ENCODE data around the gene PLXNC1.
A peak's percentile ranks its signal among the peaks of the same experiment; 100 is the strongest.

The PLXNC1 gene

DNA sequence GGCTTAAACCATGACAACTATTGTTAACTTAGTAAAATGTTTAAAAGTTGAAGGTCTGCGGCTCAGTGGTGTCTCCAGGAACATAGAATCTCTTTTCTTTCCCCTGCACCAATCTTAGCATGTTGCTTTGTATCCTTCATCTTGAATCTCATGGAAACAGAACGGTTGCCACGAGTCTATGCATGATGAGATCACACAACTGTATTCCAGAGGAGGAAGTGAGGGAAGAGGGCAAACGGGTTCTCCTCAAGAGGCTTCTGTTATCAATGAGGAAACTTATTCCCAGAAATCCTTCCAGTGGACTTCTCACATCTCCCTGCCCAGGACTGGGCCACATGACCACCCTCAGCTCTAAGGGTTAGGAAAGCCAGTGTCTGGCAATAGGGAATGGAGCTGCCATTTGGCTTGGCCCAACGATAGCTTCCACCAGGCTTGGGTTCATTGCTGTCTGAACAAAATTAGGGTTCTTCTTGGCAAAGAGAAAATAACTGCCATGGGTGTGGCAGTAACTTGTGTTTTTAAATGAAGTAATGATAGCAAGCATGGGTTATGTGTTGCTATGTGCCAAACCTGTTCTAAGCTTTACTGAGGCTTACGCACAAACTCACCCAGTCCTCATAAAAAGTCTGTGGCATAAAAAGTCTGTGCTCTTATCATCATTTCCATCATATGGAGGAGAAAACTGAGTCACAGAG, 17.4 kb downstream of the PLXNC1 start:
- Histone ChIP-seq H3K36me3 (ENCODE audit: insufficient read depth, low read depth, low read length) (no peaks in the 10 kb centered on the region), H3K4me3 (ENCODE audit: low read length) (peak overlapping the region; percentile 16), H3K27me3 (ENCODE audit: insufficient read depth, low read length) (peaks cover 94% of the 10 kb centered on the region), H3K9ac (ENCODE audit: low read depth, low read length) (no peak overlapping the region), H3K4me1 (ENCODE audit: insufficient read depth, low read length) (peaks cover 18% of the 10 kb centered on the region), H3K27ac (ENCODE audit: low read length) (no peak overlapping the region), H3K9me3 (ENCODE audit: insufficient read depth, low read depth, low read length) (no peaks in the 10 kb centered on the region)

DNA sequence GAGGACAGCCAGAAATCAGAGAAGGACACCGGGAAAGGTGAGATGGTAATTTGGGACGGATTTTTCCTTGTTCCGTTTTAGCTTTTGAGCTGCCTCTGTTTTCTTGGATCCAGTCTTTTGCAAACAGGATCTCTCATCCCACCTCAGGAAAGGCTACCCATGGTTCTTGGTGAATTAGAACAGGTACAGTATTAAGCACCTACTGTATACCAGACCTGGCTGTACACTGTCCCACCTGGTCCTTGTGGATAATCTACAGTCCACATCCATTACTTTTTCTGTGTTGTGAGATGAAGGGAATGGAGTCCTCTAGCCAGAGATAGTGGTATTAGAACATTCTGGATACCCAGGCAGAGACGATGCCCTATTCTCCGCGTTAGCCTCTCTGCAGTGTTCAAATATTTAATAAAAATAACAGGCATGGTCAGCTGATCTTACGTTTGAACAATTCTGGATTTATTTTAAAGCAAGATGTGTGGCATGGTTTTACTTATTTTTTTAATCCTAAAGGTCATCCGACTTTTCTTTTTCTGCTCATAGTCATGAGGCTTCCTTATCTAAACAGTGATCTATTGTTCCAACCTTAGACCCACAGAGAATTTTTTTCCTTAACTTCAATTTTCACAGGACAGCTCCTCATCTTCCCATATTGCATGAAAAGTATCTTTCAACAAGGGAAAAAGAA, 18.8 kb downstream of the PLXNC1 start:
- H3K4me3 ChIP-seq (ENCODE audit: low read length) = no peak overlapping the region
- peaks cover 18% of the 10 kb centered on the region for H3K4me1 ChIP-seq (ENCODE audit: insufficient read depth, low read length)
- no peak overlapping the region for H3K9ac ChIP-seq (ENCODE audit: low read depth, low read length)
- H3K27ac ChIP-seq (ENCODE audit: low read length) = no peak overlapping the region
- no peaks in the 10 kb centered on the region for H3K9me3 ChIP-seq (ENCODE audit: insufficient read depth, low read depth, low read length)
- no peaks in the 10 kb centered on the region for H3K36me3 ChIP-seq (ENCODE audit: insufficient read depth, low read depth, low read length)
- H3K27me3 ChIP-seq (ENCODE audit: insufficient read depth, low read length) = peaks cover 97% of the 10 kb centered on the region

DNA sequence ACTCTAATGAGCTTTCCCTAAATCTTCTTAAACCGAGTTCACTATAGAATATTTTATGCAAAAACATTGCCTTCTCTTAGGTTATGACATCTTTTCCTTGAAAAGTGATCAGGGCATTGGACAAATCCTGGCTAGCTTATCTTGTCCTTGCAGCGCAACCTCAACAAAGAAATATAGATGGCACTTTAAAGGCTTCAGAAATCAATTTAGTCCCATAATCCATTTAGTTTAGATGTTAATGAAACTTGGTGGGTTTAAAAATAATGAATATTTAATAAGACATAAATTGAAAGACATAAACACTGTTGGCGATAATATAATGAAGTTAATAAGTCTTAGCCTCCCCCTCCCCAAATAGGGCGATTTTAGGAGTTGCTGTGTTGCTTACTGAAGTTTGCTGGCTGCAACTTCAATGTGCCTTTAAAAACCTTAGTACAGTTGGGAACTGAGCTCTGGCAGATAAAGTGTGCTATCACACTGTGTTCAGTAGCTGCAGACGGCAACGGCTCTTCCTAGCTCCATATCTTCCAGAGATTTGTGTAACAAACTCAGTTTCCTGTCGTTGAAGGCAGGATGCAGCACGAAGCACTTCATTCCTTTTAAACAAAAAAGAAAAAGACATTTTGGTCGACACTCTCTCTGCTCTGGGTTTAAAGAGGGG, 19.5 kb downstream of the PLXNC1 start:
- H3K27ac ChIP-seq (ENCODE audit: low read length) = no peak overlapping the region
- H3K36me3 ChIP-seq (ENCODE audit: insufficient read depth, low read depth, low read length) = no peaks in the 10 kb centered on the region
- H3K27me3 ChIP-seq (ENCODE audit: insufficient read depth, low read length) = peaks cover 99% of the 10 kb centered on the region
- peaks cover 18% of the 10 kb centered on the region for H3K4me1 ChIP-seq (ENCODE audit: insufficient read depth, low read length)
- H3K9me3 ChIP-seq (ENCODE audit: insufficient read depth, low read depth, low read length) = no peaks in the 10 kb centered on the region
- H3K4me3 ChIP-seq (ENCODE audit: low read length) = no peak overlapping the region
- H3K9ac ChIP-seq (ENCODE audit: low read depth, low read length) = no peak overlapping the region

DNA sequence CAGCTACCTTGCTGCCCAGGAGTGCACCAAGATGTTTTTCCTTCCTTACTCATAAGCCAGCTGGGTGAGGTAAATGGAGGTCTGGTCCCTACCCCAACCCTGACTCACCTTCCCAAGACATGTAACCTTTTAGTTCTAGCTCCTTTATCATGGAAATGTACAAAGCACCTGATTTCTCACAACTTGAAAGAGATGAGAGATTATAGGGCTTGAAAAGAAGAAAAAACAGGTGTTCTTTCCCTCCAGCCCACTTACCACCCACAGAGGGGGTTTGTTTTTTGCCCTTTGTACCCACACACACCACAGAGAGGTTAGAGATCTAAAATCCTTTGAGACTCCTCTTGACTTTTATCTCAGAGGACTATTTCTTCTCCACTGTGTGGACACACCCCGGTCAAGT, 21.1 kb downstream of the PLXNC1 start:
- Histone ChIP-seq H3K4me3 (ENCODE audit: low read length) (no peak overlapping the region), H3K36me3 (ENCODE audit: insufficient read depth, low read depth, low read length) (no peaks in the 10 kb centered on the region), H3K9ac (ENCODE audit: low read depth, low read length) (no peak overlapping the region), H3K9me3 (ENCODE audit: insufficient read depth, low read depth, low read length) (no peaks in the 10 kb centered on the region), H3K4me1 (ENCODE audit: insufficient read depth, low read length) (peaks cover 14% of the 10 kb centered on the region), H3K27me3 (ENCODE audit: insufficient read depth, low read length) (peaks cover 100% of the 10 kb centered on the region), H3K27ac (ENCODE audit: low read length) (no peak overlapping the region)

DNA sequence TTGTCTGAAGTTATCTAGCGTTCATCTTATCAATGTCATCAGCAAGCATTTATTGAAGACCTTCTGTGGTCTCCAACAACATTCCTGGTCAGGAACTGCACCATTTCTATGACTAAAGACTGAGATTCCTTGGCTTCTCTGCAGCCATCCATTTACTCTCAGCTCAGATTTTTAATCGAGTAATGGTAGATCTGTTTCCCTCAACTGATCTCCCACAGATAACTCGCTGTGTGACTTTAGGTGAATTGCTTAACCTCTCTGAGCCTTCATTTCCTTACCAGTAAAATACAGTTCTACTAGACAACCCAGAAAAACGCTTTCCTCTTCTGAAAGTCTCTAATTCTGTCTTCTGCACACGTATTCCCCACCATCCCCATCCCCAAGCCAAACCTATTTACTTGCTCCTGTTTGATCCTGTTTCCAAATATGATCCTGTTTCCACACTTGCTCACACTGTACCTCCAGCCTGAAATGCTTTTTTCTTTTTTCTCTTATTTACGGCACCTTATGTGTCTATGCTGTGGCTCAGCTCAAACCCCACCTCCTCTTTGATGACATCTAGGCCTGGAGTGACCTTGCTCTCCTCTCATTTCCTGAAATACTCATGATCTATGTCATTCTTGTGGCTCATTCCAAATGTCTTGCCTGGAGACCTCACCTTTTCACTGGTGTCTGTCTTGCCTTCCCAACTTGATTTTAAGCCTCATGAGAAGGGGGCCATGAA, 21.8 kb downstream of the PLXNC1 start:
- Histone ChIP-seq H3K27ac (ENCODE audit: low read length) (no peak overlapping the region), H3K9ac (ENCODE audit: low read depth, low read length) (no peak overlapping the region), H3K4me1 (ENCODE audit: insufficient read depth, low read length) (peaks cover 8% of the 10 kb centered on the region), H3K4me3 (ENCODE audit: low read length) (no peak overlapping the region), H3K36me3 (ENCODE audit: insufficient read depth, low read depth, low read length) (no peaks in the 10 kb centered on the region), H3K27me3 (ENCODE audit: insufficient read depth, low read length) (peaks cover 100% of the 10 kb centered on the region), H3K9me3 (ENCODE audit: insufficient read depth, low read depth, low read length) (no peaks in the 10 kb centered on the region)

DNA sequence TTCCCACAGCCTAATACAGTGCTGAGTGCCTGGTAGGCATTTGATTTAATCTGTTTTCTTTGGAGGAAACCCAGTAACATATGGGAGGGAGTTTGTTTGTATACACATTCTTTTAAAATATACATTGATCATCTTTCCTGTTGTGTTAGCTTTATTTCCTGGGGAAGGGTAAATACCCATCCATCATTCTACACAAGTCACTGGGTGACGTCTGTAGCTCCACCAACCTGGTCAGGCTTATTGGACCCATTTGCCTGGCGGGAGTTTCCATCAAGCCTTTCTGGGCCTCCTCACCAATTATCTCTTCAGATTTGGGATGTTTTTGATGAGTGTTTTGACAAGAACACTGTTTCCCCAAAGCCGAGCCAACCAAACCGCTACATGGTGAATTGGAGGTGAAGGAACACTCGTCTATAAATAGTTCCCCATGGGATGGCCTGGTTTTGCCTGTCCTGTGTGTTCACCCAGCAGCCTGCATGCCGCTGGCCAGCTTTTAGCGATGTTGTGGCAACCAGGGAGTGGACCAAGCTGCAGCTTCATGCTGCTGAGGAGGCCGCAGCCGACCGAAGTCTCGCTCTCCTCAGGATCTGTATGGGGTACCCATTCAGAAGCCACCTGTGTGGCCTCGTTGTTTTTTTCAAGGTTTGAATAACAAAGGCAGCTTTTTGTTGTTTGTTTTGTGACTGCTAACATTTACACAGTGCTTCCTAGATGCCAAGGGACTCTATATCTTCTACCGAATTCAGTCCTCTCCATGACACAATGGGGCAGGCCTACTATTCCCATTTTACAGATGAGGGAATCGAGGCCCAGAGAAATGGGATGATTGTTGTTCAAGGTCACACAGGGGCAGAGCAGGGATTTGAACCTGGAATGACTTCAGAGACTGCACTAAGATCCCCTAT, 22.6 kb downstream of the PLXNC1 start:
- peaks cover 100% of the 10 kb centered on the region for H3K27me3 ChIP-seq (ENCODE audit: insufficient read depth, low read length)

DNA sequence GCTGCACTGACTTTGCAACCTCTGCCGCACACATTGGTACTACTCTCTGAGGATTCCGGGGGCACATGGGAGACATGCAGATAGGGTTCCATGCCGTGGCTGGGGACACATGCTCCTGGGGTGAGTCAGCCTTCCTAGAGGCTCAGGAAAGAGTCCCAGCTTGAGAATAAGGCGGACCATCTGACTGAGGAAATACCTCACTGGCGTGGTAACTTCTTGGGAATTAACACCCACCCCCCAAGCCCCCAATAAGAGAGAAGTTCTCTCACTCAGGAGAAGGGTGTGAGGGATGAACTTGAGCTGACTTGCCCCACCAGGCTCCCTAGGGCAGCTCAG, 23.2 kb downstream of the PLXNC1 start:
- Histone ChIP-seq H3K4me3 (ENCODE audit: low read length) (no peak overlapping the region), H3K4me1 (ENCODE audit: insufficient read depth, low read length) (no peaks in the 10 kb centered on the region; the same call in 1 of the 2 replicates), H3K27ac (ENCODE audit: low read length) (no peak overlapping the region), H3K9me3 (ENCODE audit: insufficient read depth, low read depth, low read length) (no peaks in the 10 kb centered on the region), H3K27me3 (ENCODE audit: insufficient read depth, low read length) (peaks cover 98% of the 10 kb centered on the region), H3K36me3 (ENCODE audit: insufficient read depth, low read depth, low read length) (no peaks in the 10 kb centered on the region), H3K9ac (ENCODE audit: low read depth, low read length) (no peak overlapping the region)

More for the DNA sequence above, 22.6 kb downstream of the PLXNC1 start:
- Histone ChIP-seq H3K4me3 (ENCODE audit: low read length) (no peak overlapping the region), H3K4me1 (ENCODE audit: insufficient read depth, low read length) (peaks cover 2% of the 10 kb centered on the region), H3K9ac (ENCODE audit: low read depth, low read length) (no peak overlapping the region), H3K9me3 (ENCODE audit: insufficient read depth, low read depth, low read length) (no peaks in the 10 kb centered on the region), H3K27ac (ENCODE audit: low read length) (no peak overlapping the region), H3K36me3 (ENCODE audit: insufficient read depth, low read depth, low read length) (no peaks in the 10 kb centered on the region)

DNA sequence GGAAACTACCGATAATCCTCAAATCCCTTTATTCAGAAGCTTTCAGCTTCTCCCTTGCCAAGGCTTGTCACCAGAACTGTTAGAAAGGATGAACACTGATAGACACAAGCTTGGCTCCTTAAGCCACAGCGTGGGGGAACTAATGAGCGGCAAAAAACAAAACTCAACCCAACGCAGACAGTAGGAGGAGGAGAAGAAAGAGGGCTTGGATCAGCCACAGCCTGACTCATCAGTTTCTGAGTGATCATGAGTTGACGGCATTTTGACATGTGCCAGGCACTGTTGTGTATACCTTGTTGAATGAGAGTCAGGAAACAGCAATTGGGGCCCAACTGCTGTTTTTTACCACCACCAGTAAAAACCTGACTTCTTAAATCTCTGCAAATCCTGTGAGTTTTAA, 23.7 kb downstream of the PLXNC1 start:
- H3K4me3 ChIP-seq (ENCODE audit: low read length) = no peak overlapping the region
- H3K36me3 ChIP-seq (ENCODE audit: insufficient read depth, low read depth, low read length) = no peaks in the 10 kb centered on the region
- H3K27ac ChIP-seq (ENCODE audit: low read length) = no peak overlapping the region
- no peak overlapping the region for H3K9ac ChIP-seq (ENCODE audit: low read depth, low read length)
- no peaks in the 10 kb centered on the region for H3K9me3 ChIP-seq (ENCODE audit: insufficient read depth, low read depth, low read length)
- no peaks in the 10 kb centered on the region; the same call in 1 of the 2 replicates for H3K4me1 ChIP-seq (ENCODE audit: insufficient read depth, low read length)
- H3K27me3 ChIP-seq (ENCODE audit: insufficient read depth, low read length) = peaks cover 93% of the 10 kb centered on the region

DNA sequence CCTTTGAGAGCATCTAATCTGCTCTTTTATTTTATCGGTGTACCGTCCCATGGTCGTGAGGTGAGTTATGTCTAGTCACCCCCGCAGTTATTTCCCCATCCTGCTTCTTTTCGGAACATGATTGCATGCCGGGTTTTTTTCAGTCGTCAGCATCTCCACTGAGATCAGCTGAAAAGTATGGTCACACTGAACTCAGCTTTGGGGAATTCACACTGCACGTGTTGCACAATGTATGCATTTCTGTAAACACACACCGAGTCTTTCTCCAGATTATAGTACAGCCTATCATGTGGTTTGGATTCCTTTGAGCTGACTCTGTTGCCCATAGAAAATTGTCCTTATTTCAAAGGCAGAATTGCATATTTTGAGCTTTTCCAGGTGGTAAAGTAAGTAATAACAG, 24.6 kb downstream of the PLXNC1 start:
- Histone ChIP-seq H3K27ac (ENCODE audit: low read length) (no peak overlapping the region), H3K4me3 (ENCODE audit: low read length) (no peak overlapping the region), H3K9ac (ENCODE audit: low read depth, low read length) (no peak overlapping the region), H3K36me3 (ENCODE audit: insufficient read depth, low read depth, low read length) (no peaks in the 10 kb centered on the region), H3K27me3 (ENCODE audit: insufficient read depth, low read length) (peaks cover 92% of the 10 kb centered on the region), H3K9me3 (ENCODE audit: insufficient read depth, low read depth, low read length) (peaks cover 3% of the 10 kb centered on the region; the same call in 1 of the 2 replicates), H3K4me1 (ENCODE audit: insufficient read depth, low read length) (no peaks in the 10 kb centered on the region; the same call in 1 of the 2 replicates)

DNA sequence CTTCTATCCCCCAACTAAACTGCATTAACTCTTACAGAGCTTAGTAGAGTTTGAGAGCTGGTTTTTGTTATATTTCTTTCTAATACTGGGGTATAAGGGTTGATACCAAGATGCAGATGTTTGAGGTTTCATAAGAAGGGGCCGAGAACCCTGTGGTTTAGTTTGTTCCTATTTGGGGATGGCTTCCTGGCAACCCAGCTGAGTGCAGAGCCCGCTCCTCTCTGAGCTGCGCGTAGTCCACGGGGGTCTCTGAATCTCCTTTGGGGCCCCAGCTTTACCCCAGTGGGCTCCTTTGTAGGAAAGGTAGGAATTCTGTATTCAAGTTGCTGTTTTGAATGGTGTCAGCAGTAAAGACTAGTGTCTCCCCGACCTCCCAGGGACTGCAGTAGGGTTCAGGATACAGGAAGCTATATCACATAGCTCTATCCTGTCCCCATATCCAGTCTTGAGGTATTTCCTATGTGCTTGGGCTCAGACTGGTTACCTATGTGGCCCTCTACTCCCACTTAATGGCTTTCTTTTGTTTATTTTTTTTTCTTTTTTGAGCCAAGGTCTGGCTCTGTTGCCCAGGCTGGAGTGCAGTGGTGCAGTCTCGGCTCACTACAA, 25.4 kb downstream of the PLXNC1 start:
- H3K27me3 ChIP-seq (ENCODE audit: insufficient read depth, low read length) = peaks cover 89% of the 10 kb centered on the region
- peaks cover 4% of the 10 kb centered on the region; the same call in 1 of the 2 replicates for H3K9me3 ChIP-seq (ENCODE audit: insufficient read depth, low read depth, low read length)
- no peaks in the 10 kb centered on the region; the same call in 1 of the 2 replicates for H3K4me1 ChIP-seq (ENCODE audit: insufficient read depth, low read length)
- H3K4me3 ChIP-seq (ENCODE audit: low read length) = no peak overlapping the region
- H3K27ac ChIP-seq (ENCODE audit: low read length) = no peak overlapping the region
- H3K36me3 ChIP-seq (ENCODE audit: insufficient read depth, low read depth, low read length) = no peaks in the 10 kb centered on the region
- no peak overlapping the region for H3K9ac ChIP-seq (ENCODE audit: low read depth, low read length)
